Daoy (cell line): ENCODE data around the gene METTL17. TPM values are rescaled to one million over a fixed set of nuclear protein-coding genes. Genes with fewer than 3 reads are reported as not detected.
"Not testable (repeated sequence)": the region's sequence is repeated elsewhere in the genome, so short reads cannot be mapped to it uniquely, and the experiment has no call there.

Experiments
- DNase-seq: peaks from one replicate; pipeline ENCODE4 v3.0.0-alpha.2; 2015; ENCODE audit warnings: low read depth
- total RNA-seq: library from RNA; depleted of rRNA; stranded (reverse); fragments of >200 nt; shearing (Covaris generic); gene quantifications from 2 replicates; pipeline ENCODE4 v1.2.3, GENCODE V29; 2014

METTL17 gene
- total RNA-seq, 1 experiment from 2014 or later = 106 TPM

- DNase-seq = no peak
Measured at GRCh38 chr14:20996521-20996920, 6.7 kb downstream of the METTL17 start.

- no peak for DNase-seq
Measured at GRCh38 chr14:20997115-20997514, 7.3 kb downstream of the METTL17 start.

- no peak for DNase-seq
Measured at GRCh38 chr14:20997564-20997963, 7.8 kb downstream of the METTL17 start.

- DNase-seq = no peak
Measured at GRCh38 chr14:20998139-20998538, 8.4 kb downstream of the METTL17 start.

- DNase-seq = peak; percentile 69
Measured at GRCh38 chr14:20998674-20999366, 9.0 kb downstream of the METTL17 start, which contains the start of gene SLC39A2. Gene SLC39A2, plus strand, starts transcription at chr14:20999293. Its CDS starts 154 bp downstream, at chr14:20999447.

GRCh38 chr14:20999591-20999990 lies 9.8 kb downstream of the METTL17 start:
- DNase-seq = no peak

- no peak for DNase-seq
Measured at GRCh38 chr14:21001218-21001617, 11.4 kb downstream of the METTL17 start.

- DNase-seq = no peak
Measured at GRCh38 chr14:21003788-21004346, 14.1 kb downstream of the METTL17 start.

- DNase-seq = not testable (repeated sequence)
Measured at GRCh38 chr14:21009721-21010120, 19.9 kb downstream of the METTL17 start.

GRCh38 chr14:21011136-21011535 lies 21.4 kb downstream of the METTL17 start:
- no peak for DNase-seq

GRCh38 chr14:21014761-21015190 lies 25.0 kb downstream of the METTL17 start:
- peak; percentile 86 for DNase-seq

- DNase-seq = no peak
Measured at GRCh38 chr14:21015312-21015711, 25.5 kb downstream of the METTL17 start.

GRCh38 chr14:21016413-21017190 lies 26.8 kb downstream of the METTL17 start:
- no peak for DNase-seq

- no peak for DNase-seq
Measured at GRCh38 chr14:21017528-21018245, 27.9 kb downstream of the METTL17 start.

GRCh38 chr14:21018286-21018685 lies 28.5 kb downstream of the METTL17 start:
- no peak for DNase-seq

GRCh38 chr14:21018781-21019180 lies 29.0 kb downstream of the METTL17 start:
- no peak for DNase-seq

GRCh38 chr14:21019366-21019765 lies 29.6 kb downstream of the METTL17 start:
- no peak for DNase-seq

GRCh38 chr14:21020977-21021545 lies 31.3 kb downstream of the METTL17 start:
- no peak for DNase-seq

- no peak for DNase-seq
Measured at GRCh38 chr14:21022686-21023085, 32.9 kb downstream of the METTL17 start.

- no peak for DNase-seq
Measured at GRCh38 chr14:21023174-21023573, 33.4 kb downstream of the METTL17 start.

GRCh38 chr14:21023817-21024584 lies 34.2 kb downstream of the METTL17 start:
- no peak for DNase-seq
